HG02798 (cell line): ENCODE data around the gene SMIM45.

Experiments
- ATAC-seq: cut with Tn5 transposase; IDR thresholded peaks from one replicate; pipeline ENCODE4 v1.9.1; 2021; ENCODE audit warnings: mild to moderate bottlenecking; ENCODE audit not compliant: unreplicated experiment, poor library complexity

Gene SMIM45

GRCh38 chr22:41995211-41995610 lies 43.3 kb downstream of the SMIM45 start:
- ATAC-seq = no peak

DNA sequence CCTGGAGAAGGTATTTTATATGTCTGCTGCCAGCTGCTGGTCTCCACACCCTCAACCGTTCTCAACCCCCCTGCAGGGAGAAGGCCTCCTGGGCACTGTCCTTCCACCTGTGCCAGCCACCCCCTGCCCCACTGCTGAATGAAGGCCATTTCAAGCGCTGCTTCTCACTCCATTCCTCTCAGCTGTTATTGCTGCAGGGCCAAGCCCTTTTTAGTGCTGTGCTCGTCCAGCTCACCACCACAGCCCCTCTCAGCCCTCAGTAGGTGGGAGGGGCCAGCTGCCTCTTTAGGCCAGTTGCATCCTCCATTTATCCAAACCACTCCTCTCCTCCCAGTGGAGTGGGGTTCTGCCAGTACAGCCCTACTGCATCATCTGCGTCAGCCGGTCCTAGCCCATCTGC lies 44.9 kb downstream of the SMIM45 start:
- no peak for ATAC-seq

- peak; percentile 95 for ATAC-seq
Measured at GRCh38 chr22:41998361-41999261, 46.7 kb downstream of the SMIM45 start, which contains the start of gene WBP2NL. WBP2NL (plus strand) TSS chr22:41998788; CDS start chr22:41998819, 31 bp downstream.

DNA sequence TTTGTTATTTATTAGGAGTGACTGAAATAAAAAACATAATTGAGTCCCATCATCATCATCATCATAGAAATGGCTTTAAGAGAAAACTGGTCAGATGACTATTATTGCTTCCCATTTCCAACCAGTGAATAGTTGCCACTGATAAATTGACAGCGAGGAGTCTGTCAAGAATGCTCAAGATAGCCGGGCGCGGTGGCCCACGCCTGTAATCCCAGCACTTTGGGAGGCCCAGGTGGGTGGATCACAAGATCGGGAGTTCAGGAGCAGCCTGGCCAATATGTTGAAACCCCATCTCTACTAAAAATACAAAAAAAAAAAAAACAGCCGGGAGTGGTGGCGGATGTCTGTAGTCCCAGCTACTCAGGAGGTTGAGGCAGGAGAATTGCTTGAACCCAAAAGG lies 48.5 kb downstream of the SMIM45 start:
- no peak for ATAC-seq

DNA sequence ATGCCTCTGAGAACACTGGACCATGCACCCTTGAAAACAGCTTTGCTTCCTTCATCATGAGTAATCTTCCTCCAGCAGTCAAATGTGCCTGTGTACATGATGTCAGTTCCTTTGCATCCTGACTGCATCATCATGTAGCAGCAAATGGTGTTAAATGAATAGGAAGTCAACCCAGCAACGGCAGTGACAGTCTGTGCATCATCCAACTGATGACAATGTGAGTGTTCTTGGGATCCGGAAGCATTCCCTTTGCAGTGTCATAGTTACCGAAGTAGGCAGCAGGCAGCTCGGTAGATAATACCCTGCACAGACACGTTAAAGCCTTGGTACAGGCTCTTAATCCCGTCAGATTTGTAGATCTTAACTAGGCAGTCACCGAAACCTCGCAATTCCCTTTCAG lies 49.2 kb downstream of the SMIM45 start:
- no peak for ATAC-seq

GRCh38 chr22:42001706-42002105 lies 49.8 kb downstream of the SMIM45 start:
- ATAC-seq = no peak

DNA sequence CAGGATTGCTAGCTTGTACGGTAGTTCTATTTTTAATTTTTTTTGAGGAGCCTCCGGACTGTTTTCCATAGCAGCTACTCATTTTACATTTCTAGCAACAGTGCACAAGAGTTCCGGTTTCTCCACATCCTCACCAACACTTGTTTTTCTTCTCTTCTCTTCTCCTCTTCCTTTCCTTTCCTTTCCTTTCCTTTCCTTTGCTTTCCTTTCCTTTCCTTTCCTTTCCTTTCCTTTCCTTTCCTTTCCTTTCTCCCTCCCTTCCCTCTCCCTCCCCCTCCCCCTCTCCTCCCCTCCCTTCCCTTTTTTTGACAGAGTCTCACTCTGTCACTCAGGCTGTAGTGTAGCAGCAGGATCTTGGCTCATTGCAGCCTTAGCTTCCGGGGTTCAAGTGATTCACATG lies 56.0 kb downstream of the SMIM45 start:
- no peak for ATAC-seq
